Right ventricle myocardium superior (tissue), 1 donor: ENCODE results near the gene OXTR. TPM values are rescaled to one million over a fixed set of nuclear protein-coding genes. Genes with fewer than 3 reads are reported as not detected.
"Not testable (repeated sequence)": the region's sequence is repeated elsewhere in the genome, so short reads cannot be mapped to it uniquely, and the experiment has no call there.

Source experiments
- ATAC-seq: fragments of 200-7000 bp; cut with Tn5 transposase; one replicate; pipeline ENCODE4 v1.9.1; 2020; ENCODE audit warnings: mild to moderate bottlenecking; ENCODE audit not compliant: poor library complexity
- DNase-seq: peaks from one replicate; pipeline ENCODE4 v3.0.0-alpha.2; 2020
- intact Hi-C: fragments of 100-400 bp; cut with DNase I; formaldehyde crosslinking; loops from one replicate; pipeline ENCODE4 v1.11.2; 2022
- total RNA-seq: library from RNA; stranded (reverse); fragmentation: NEBNext Ultra II Directional; extraction: Animal tissue kit (Norgen Biotek cat#: 25700); gene quantifications from one replicate; pipeline ENCODE4 v1.2.1, GENCODE V29; 2021
- donor health status: DM: no; HTN: yes; CAD: no; lungs with severe emphysema.

The OXTR gene
- total RNA-seq, 1 donor from 2014 or later, result 0.54 TPM

DNA sequence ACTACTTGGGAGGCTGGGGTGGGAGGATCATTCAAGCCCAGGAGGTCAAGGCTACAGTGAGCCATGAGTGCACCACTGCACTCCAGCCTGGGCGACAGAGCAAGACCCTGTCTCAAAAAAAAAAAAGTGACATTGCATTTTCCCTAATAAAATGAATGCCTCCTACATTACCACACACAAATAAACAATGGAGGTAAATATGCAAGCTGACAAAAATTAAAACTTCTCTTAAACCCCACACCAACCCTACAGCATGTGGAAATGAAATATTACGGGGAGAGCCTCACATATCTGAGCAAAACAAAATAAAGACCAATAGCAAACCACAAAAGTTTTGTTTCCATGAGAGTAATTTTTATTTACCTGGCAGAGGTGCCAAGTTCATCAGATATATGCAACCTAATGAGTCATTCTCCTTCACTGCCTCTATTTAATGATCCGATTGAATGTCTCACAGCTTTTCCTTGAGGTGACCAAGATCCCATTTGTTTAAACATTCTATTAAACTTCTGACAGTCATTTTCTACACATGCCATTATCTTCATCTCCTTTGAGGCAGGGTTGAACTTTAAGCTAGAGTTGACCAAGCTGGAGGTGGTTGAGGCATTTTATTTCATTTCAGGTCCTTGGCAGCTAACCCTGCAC, 45.2 kb downstream of the OXTR start:
- no peak for DNase-seq
- ATAC-seq, result no peak
- intact Hi-C loops, result no loop called here

DNA sequence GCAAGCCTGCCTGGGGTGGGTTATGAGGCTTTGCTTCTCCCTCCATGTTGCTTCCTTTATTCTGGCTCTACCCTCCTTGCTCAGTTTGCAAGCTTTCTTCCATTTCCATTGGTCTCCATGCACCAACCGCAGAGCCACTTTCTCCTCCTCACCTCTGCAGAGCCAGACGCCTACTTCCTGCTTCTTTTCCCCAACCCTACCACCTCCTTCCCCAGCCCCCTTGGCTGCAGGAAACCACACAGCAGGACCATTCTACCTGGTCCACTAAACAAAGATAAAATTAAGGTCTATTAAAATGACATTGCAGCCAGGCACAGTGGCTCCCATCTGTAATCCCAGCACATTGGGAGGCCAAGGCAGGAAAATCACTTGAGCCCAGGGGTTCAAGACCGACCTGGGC, 45.8 kb downstream of the OXTR start:
- intact Hi-C loops, result no loop called here
- ATAC-seq, result no peak
- DNase-seq, result no peak

DNA sequence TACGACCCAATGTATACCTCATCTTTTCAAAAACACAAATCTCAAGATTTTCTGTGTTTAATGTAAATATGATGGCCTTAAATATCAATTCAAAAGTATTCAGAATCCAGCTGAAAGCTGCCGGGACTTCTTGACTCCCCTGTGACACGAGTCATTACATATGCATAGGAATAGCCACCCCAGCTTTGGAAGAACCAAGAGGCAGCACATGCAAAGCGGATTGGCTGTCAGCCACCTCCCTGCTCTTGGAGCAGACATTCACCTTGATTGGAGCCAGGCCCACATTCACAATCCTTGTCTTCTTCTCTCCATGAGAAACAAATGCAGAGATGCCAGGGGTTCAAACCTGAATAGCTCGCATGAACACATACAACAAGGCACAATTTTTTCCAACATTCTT, 46.6 kb downstream of the OXTR start:
- DNase-seq (no peak), ATAC-seq (no peak)
- intact Hi-C loops, result no loop called here

DNA sequence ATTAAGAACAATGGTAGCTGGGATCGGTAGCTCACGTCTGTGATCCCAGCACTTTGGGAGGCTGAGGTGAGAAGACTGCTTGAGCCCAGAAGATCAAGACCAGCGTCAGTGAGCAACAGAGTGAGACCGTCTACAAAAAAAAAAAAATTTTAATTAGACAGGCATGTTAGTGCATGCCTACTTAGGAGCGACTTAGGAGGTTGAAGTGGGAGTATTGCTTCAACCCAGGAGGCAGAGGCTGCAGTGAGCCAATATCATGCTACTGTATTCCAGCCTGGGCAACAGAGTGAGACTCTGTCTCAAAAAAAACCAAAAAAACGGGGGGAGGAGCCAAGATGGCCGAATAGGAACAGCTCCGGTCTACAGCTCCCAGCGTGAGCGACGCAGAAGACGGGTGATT, 53.7 kb downstream of the OXTR start:
- intact Hi-C loops, DNase-seq, ATAC-seq: not testable (repeated sequence)

DNA sequence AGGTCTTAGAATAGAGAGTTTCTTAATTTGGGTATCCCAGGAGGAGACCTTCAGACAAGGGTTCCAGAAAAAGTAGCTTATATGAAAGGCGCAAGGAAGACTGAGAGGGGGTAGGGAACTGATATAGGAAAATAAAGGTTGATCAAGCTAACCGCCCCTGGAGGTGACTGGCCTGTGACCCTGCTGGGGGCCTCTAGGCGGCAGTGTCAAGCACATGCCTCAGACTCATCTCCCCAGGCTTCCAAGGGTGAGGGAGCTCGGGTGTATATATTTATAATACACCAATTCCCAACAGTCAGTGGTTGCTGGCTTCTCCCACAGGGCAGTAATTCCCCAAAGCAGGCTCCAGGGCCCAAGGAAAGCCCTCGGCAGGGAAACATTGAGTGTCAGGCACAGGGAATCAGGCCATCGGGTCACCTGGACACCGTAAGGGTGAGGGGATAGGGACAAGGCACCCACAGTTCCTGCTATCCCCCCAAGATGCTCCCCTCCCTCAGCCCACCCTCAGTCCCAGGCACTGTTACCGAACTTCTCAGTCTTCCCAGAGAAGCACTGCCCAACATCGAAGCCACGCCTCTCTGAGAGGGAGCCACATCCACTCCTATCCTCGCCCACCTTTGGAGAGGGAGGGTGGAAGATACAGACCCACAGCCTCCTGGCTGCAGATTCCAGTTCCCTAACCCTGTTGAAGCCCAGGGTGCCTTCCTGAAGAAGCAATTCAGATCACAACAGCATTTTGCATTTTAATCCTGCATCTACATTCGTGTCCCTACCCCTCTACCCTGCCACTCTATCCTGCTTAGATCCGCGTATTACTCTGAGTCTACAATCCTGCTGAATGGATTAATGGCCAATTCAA, 55.3 kb downstream of the OXTR start:
- DNase-seq (no peak), ATAC-seq (no peak)
- intact Hi-C loops, result no loop called here

DNA sequence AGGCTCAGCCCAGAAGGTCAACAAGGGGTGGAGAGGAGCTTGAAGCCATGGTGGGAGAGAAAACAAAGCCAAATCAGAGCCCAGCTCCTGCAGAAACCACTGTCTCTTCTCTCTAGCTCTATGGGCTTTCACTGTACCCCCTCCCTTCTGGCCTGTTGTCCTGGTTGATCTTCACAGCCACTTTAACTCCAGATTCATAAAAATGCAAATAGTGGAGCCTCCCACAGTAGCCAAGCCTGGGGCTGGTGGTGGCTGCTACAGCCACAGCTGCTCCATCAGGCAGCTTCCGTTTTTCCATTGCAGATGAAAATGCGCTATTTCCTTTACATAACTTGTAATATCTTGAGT, 56.5 kb downstream of the OXTR start:
- ATAC-seq (no peak), DNase-seq (no peak)
- intact Hi-C loops, result no loop called here

DNA sequence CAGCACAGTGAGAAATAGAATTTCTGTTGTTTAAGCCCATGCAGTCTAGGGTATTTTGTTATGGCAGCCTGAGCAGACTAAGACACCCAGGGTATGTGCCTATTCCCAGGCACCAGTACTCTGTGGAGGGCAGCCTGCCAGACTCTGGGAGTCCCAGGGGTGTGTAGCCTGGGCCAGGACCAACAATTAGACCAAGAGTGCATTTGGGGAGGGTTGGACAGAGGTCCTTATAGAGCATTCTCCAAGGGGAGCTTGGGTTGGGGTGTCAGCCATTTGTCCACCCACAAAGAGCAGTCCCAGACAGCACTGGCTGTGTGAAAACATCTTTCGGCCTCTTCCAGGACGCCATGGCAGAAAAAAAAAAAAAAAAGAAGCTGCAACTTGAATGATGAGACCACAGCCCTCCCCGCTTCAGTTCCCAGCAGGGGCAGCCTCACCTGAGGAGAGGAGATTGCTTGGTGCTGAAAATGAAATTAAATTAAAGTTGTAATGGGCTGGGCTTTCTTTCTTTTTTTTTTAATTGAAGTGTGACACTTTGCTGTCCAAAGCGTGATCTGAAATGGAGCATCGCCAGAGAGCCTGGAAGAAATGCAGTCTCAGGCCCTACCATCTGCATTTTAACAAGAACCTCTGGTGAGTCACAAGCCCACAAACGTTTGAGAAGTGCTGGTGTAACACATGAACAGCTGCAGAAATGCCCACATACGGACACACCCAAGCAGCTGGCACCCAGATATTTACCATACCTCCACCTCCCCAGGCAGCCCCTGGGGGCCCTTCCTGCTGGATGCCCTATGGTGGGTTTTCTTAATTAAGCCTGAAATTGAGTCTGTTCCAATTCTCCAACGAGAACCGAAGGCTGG, 57.1 kb downstream of the OXTR start:
- peak; percentile 62 for ATAC-seq
- intact Hi-C loops, result no loop called here
- no peak for DNase-seq

DNA sequence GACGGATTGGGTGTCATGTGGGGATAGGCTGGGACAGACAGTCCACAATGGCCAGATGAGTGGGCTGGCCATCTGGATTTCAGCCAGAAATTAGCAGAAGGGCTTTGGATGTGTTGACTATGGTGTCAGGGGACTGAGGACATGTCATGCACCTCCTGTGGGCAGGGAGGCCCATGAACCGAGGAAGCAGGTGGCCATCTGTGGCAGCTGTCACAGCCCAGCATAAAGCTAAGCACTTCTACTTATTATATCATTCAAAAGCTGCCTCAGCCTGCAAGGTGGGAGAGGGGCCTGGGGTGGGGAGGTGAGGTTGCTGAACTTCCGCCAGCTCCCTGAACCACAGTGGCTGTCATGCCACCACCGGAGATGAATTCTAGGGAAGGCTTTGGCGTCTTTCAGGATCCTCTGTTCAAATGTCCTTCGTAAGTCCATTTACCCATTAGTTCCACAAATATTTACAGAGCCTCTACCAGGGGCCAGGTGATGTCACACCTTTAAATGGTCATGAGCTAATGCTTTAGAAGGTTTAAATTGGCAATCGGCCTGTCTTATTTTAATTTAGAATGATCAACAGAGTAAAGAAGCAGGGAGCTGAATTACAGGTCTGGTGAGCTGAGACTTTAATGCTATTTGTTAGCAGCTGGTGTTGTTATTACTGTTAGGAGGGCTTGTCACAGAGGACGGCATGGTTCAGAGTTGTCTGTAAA, 59.5 kb downstream of the OXTR start:
- DNase-seq (no peak), ATAC-seq (no peak)
- intact Hi-C loops, result no loop called here

DNA sequence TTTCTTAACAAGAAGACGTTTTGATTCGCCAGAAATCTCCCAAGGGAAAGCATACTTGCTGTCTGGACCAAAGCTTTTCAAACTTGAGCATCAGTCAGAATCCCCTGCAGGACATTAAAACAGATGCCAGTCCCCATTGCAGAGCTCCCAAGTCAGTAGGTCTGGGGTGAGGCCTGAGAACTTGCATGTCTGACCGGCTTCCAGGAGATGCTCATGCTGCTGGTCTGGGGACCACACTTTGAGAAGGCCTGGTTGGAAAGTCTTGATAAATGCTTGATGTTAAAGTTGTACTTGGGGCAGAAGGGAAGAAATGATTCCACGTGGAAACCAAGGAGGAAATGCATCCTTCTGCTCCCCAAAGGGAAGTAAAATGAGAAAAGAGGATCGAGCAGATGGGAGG, 60.1 kb downstream of the OXTR start:
- ATAC-seq (no peak), DNase-seq (no peak)
- intact Hi-C loops, result no loop called here

DNA sequence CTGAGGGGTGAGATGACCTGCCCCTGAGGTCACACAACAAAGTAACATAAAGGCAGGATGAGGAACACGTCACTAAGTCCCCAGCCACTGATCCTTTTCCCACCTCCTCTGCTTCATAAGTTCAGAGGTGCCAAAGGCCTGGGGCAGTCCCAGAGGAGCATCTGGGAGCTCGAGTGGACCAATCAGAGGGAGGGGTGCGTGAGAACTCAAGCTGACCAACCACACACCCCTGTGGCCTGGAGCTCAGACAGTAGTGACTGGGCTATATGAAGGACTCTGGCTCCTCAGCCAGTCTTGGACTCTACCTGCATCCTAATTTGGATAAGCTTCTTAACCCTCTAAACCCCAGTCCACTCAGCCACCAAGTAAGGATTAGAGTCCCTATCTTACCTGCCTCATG, 63.8 kb downstream of the OXTR start:
- intact Hi-C loops, result no loop called here
- DNase-seq (no peak), ATAC-seq (no peak)

DNA sequence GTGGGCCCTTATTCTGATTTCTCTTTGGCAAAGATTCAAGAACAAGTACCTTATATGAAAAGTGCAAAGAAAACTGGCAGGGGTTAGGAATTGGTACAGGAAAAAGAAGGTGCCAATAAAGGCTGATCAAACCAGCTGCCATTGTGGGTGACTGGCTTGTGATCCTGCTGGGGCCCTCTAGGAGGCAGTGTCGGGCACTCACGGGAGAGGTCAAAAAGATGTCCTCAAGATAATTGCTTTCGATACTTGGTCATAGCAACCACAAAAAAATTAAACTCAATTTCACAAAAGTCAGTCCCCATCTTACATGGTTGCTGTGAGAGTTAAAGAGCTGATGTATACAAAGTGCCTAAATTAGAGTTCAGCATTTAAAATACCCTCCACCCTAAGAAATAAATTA, 66.9 kb downstream of the OXTR start:
- ATAC-seq (no peak), DNase-seq (no peak)
- intact Hi-C loops, result no loop called here

Other genes starting within 250 kb of the OXTR start
- 1.00 TPM for gene SSUH2, start 124.8 kb downstream of the OXTR start, total RNA-seq
- gene CAV3, start 35.8 kb downstream of the OXTR start, total RNA-seq, result 27.5 TPM
- gene RAD18, start 193.9 kb upstream of the OXTR start, total RNA-seq, result 6.3 TPM